ENCODE measurements around the gene GPR158.

The GPR158 gene

DNA sequence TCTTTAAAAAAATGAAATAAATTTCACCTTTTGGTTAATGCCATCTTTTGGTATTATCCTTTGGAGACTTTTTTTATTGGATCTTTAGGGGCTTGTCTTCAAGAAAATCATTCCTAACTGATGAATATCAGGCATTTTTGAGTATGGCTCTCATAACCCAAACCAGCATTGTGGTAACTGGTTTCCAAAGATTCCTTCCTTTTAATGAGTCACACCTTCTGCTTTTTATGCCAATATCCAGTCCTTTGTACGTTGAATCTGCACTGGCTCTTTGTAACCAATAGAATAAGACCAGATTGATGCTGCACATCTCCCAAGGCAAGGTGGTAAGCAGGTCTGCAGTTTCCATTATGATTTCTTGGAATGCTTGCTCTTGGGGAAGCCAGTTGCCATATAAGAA lies 89.1 kb downstream of the GPR158 start:
- Histone ChIP-seq H3K27me3 (ENCODE audit: insufficient read depth, low read length, poor library complexity) (no peaks in the 10 kb centered on the region), H3K9ac (ENCODE audit: low read depth, low read length) (no peak overlapping the region), H3K4me2 (ENCODE audit: insufficient read depth, low read length) (no peak overlapping the region), H3K27ac (ENCODE audit: low read length) (no peak overlapping the region), H3K36me3 (ENCODE audit: insufficient read depth, low read length) (no peaks in the 10 kb centered on the region), H3K79me2 (ENCODE audit: insufficient read depth, low read length) (no peaks in the 10 kb centered on the region), H3K9me3 (ENCODE audit: insufficient read depth, low read length, severe bottlenecking) (no peaks in the 10 kb centered on the region), H4K20me1 (ENCODE audit: insufficient read depth, low read length) (no peaks in the 10 kb centered on the region), H3K4me1 (ENCODE audit: insufficient read depth, low read length) (no peaks in the 10 kb centered on the region), H3K4me3 (ENCODE audit: low read depth in 1 of 2, low read length in 2 of 2) (no peak overlapping the region), H2AFZ (ENCODE audit: low read depth, low read length) (no peak overlapping the region)
- DNase-seq (no peak), ATAC-seq (ENCODE audit: insufficient read depth, low read depth) (no peak)
- no peak for TF ChIP-seq EZH2 (IDR thresholded peaks at IDR 0.05; ENCODE audit: borderline replicate concordance, low read depth, low read length, severe bottlenecking)
- TF ChIP-seq, protein P1, sequence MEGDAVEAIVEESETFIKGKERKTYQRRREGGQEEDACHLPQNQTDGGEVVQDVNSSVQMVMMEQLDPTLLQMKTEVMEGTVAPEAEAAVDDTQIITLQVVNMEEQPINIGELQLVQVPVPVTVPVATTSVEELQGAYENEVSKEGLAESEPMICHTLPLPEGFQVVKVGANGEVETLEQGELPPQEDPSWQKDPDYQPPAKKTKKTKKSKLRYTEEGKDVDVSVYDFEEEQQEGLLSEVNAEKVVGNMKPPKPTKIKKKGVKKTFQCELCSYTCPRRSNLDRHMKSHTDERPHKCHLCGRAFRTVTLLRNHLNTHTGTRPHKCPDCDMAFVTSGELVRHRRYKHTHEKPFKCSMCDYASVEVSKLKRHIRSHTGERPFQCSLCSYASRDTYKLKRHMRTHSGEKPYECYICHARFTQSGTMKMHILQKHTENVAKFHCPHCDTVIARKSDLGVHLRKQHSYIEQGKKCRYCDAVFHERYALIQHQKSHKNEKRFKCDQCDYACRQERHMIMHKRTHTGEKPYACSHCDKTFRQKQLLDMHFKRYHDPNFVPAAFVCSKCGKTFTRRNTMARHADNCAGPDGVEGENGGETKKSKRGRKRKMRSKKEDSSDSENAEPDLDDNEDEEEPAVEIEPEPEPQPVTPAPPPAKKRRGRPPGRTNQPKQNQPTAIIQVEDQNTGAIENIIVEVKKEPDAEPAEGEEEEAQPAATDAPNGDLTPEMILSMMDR (IDR thresholded peaks at IDR 0.05; ENCODE audit: borderline replicate concordance, extremely low read depth, low read length, poor library complexity, severe bottlenecking) = no peak

DNA sequence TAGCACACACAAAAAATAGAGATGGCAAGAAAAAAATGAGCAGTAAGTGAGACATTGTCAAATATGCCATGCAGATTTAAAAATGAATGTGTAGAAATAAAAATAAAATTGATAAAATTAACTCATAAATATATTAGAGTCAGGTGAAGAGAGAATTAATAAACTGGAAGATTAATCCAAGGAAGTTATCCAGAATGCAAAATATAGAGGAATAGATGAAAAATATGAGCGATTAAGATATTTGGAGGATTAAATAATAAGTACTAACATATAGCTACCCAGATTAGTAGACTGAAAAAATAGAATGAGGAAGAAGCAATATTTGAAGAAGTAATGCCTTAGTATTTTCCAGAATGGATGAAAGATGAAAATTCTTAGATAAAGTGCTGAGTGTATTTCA lies 103.4 kb downstream of the GPR158 start:
- H2AFZ ChIP-seq (ENCODE audit: low read depth, low read length) = no peak overlapping the region
- no peaks in the 10 kb centered on the region for H3K4me1 ChIP-seq (ENCODE audit: insufficient read depth, low read length)
- peaks cover 7% of the 10 kb centered on the region for H3K9me3 ChIP-seq (ENCODE audit: insufficient read depth, low read length, severe bottlenecking)
- DNase-seq (no peak), ATAC-seq (ENCODE audit: insufficient read depth, low read depth) (no peak)
- no peak overlapping the region for H3K4me2 ChIP-seq (ENCODE audit: insufficient read depth, low read length)
- H4K20me1 ChIP-seq (ENCODE audit: insufficient read depth, low read length) = no peaks in the 10 kb centered on the region
- no peaks in the 10 kb centered on the region for H3K36me3 ChIP-seq (ENCODE audit: insufficient read depth, low read length)
- H3K9ac ChIP-seq (ENCODE audit: low read depth, low read length) = no peak overlapping the region
- H3K27me3 ChIP-seq (ENCODE audit: insufficient read depth, low read length, poor library complexity) = no peaks in the 10 kb centered on the region
- H3K79me2 ChIP-seq (ENCODE audit: insufficient read depth, low read length) = no peaks in the 10 kb centered on the region
- TF ChIP-seq, protein P1 (IDR thresholded peaks at IDR 0.05; ENCODE audit: borderline replicate concordance, extremely low read depth, low read length, poor library complexity, severe bottlenecking) = no peak
- TF ChIP-seq EZH2 (IDR thresholded peaks at IDR 0.05; ENCODE audit: borderline replicate concordance, low read depth, low read length, severe bottlenecking) = no peak
- H3K27ac ChIP-seq (ENCODE audit: low read length) = no peak overlapping the region
- H3K4me3 ChIP-seq (ENCODE audit: low read depth in 1 of 2, low read length in 2 of 2) = no peak overlapping the region

DNA sequence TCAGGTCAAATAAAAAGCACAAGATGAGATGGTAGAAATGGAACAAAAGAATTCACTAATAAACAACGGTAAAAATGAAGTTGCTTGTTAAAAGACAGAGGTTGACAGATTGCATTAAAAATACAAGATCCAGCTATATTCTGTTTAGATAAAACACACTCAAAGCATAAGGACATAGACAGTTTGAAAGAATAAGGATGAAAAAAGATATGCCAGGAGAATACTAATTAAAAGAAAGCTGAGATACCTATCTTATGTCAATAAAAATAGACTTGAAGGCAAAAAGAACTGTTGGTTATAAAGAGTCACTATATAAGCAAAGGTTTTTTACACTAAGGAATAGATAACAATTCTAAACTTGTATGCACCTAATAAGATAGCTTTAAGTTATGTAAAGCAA lies 105.3 kb downstream of the GPR158 start:
- no peak for ATAC-seq (ENCODE audit: insufficient read depth, low read depth)
- no peaks in the 10 kb centered on the region for H3K36me3 ChIP-seq (ENCODE audit: insufficient read depth, low read length)
- peaks cover 7% of the 10 kb centered on the region for H3K9me3 ChIP-seq (ENCODE audit: insufficient read depth, low read length, severe bottlenecking)
- no peaks in the 10 kb centered on the region for H4K20me1 ChIP-seq (ENCODE audit: insufficient read depth, low read length)
- H2AFZ ChIP-seq (ENCODE audit: low read depth, low read length) = no peak overlapping the region
- H3K4me2 ChIP-seq (ENCODE audit: insufficient read depth, low read length) = no peak overlapping the region
- no peaks in the 10 kb centered on the region for H3K79me2 ChIP-seq (ENCODE audit: insufficient read depth, low read length)
- no peaks in the 10 kb centered on the region for H3K4me1 ChIP-seq (ENCODE audit: insufficient read depth, low read length)
- H3K27ac ChIP-seq (ENCODE audit: low read length) = no peak overlapping the region
- TF ChIP-seq, protein P1 (IDR thresholded peaks at IDR 0.05; ENCODE audit: borderline replicate concordance, extremely low read depth, low read length, poor library complexity, severe bottlenecking) = no peak
- TF ChIP-seq EZH2 (IDR thresholded peaks at IDR 0.05; ENCODE audit: borderline replicate concordance, low read depth, low read length, severe bottlenecking) = no peak
- H3K9ac ChIP-seq (ENCODE audit: low read depth, low read length) = no peak overlapping the region
- no peak overlapping the region for H3K4me3 ChIP-seq (ENCODE audit: low read depth in 1 of 2, low read length in 2 of 2)
- DNase-seq = no peak
- no peaks in the 10 kb centered on the region for H3K27me3 ChIP-seq (ENCODE audit: insufficient read depth, low read length, poor library complexity)

DNA sequence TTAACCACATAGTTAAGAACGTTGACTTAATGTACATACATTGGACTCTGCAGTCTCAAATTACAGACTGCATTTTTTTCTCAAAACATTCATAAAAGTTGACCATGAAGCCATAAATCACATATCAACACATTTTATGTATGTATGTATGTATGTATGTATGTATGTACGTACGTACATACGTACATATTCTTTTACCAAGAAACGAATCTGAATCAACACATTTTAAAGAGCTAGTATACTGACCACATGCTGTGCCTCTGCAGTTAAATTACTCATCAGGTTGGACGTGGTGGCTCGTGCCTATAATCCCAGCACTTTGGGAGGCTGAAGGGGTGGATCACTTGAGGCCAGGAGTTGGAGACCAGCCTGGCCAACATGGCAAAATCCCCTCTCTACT lies 105.8 kb downstream of the GPR158 start:
- Histone ChIP-seq H3K4me3 (ENCODE audit: low read depth in 1 of 2, low read length in 2 of 2) (no peak overlapping the region), H2AFZ (ENCODE audit: low read depth, low read length) (no peak overlapping the region), H3K27me3 (ENCODE audit: insufficient read depth, low read length, poor library complexity) (no peaks in the 10 kb centered on the region), H3K9ac (ENCODE audit: low read depth, low read length) (no peak overlapping the region), H3K36me3 (ENCODE audit: insufficient read depth, low read length) (no peaks in the 10 kb centered on the region), H3K4me2 (ENCODE audit: insufficient read depth, low read length) (no peak overlapping the region), H3K27ac (ENCODE audit: low read length) (no peak overlapping the region), H3K9me3 (ENCODE audit: insufficient read depth, low read length, severe bottlenecking) (peaks cover 7% of the 10 kb centered on the region), H3K79me2 (ENCODE audit: insufficient read depth, low read length) (no peaks in the 10 kb centered on the region), H3K4me1 (ENCODE audit: insufficient read depth, low read length) (no peaks in the 10 kb centered on the region), H4K20me1 (ENCODE audit: insufficient read depth, low read length) (no peaks in the 10 kb centered on the region)
- DNase-seq (no peak), ATAC-seq (ENCODE audit: insufficient read depth, low read depth) (no peak)
- TF ChIP-seq, protein P1 (IDR thresholded peaks at IDR 0.05; ENCODE audit: borderline replicate concordance, extremely low read depth, low read length, poor library complexity, severe bottlenecking) = no peak
- no peak for TF ChIP-seq EZH2 (IDR thresholded peaks at IDR 0.05; ENCODE audit: borderline replicate concordance, low read depth, low read length, severe bottlenecking)
